ENCODE measurements around the gene C7.
"Not testable (repeated sequence)": the region's sequence is repeated elsewhere in the genome, so short reads cannot be mapped to it uniquely, and the experiment has no call there.

Gene C7

GRCh38 chr5:41010572-41010971, 101.3 kb downstream of the C7 start:
- CTCF ChIA-PET, result no interaction called here
- POLR2A ChIA-PET, result no interaction called here
- TF ChIP-seq ZNF239 (tag by site-specific recombination; IDR thresholded peaks at IDR 0.05) (no peak), ZNF121 (tag by site-specific recombination; IDR thresholded peaks at IDR 0.05) (no peak), KLF1 (tag by site-specific recombination; IDR thresholded peaks at IDR 0.05) (no peak), ZNF843 (tag by site-specific recombination; IDR thresholded peaks at IDR 0.05) (no peak)
- TF ChIP-seq, protein P1, sequence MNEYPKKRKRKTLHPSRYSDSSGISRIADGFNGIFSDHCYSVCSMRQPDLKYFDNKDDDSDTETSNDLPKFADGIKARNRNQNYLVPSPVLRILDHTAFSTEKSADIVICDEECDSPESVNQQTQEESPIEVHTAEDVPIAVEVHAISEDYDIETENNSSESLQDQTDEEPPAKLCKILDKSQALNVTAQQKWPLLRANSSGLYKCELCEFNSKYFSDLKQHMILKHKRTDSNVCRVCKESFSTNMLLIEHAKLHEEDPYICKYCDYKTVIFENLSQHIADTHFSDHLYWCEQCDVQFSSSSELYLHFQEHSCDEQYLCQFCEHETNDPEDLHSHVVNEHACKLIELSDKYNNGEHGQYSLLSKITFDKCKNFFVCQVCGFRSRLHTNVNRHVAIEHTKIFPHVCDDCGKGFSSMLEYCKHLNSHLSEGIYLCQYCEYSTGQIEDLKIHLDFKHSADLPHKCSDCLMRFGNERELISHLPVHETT (tag by site-specific recombination; IDR thresholded peaks at IDR 0.05), result no peak

DNA sequence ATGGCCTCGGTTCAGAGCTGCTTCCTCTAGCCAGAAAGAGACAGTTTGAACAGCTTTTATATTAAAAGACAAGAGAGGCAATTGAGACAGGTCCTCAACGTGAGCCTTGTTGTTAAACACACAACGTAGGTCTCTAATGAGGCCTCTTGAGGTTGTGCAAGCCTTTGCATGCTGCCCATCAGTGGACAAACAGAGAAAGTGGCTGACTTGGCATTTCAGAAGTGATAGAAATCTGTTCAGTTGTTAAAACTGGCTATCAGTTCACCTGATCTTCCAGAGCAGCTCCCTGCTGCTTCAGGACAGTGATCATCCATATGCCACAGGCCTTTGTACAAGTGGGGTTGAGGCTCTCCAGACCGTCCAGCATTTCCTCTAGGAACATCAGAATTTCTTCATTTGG, 103.0 kb downstream of the C7 start:
- no peaks in the 10 kb centered on the region for H3K36me3 ChIP-seq (ENCODE audit: control insufficient read depth in 2 of 2, insufficient read depth in 1 of 2, low read length in 2 of 2)
- no peaks in the 10 kb centered on the region for H3K4me1 ChIP-seq (ENCODE audit: control insufficient read depth, insufficient read depth, low read length)
- ChIA-PET POLR2A (no interaction called here), CTCF (interaction anchor here (0.6 kb wide), 1 partner anchor 1470 kb away, joined by 3 read pairs; no protein-coding TSS in a partner anchor)
- no peak overlapping the region for H3K4me3 ChIP-seq (ENCODE audit: low read depth, low read length)
- TF ChIP-seq KLF8 (tag by site-specific recombination; IDR thresholded peaks at IDR 0.05), result no peak
- TF ChIP-seq ZBTB48 (tag by site-specific recombination; IDR thresholded peaks at IDR 0.05), result no peak
- no peak for TF ChIP-seq INSM2 (tag by site-specific recombination; IDR thresholded peaks at IDR 0.05)
- no peak for TF ChIP-seq ZNF324 (tag by site-specific recombination; IDR thresholded peaks at IDR 0.05)
- TF ChIP-seq TCF7L2 (IDR thresholded peaks at IDR 0.05; ENCODE audit: borderline replicate concordance, low read depth, low read length), result no peak
- no peak for TF ChIP-seq ZNF670 (tag by site-specific recombination; IDR thresholded peaks at IDR 0.05; ENCODE audit: low read depth)
- no peak for TF ChIP-seq GLIS1 (tag by site-specific recombination; IDR thresholded peaks at IDR 0.05)
- TF ChIP-seq ZNF658 (tag by site-specific recombination; IDR thresholded peaks at IDR 0.05), result no peak
- TF ChIP-seq ZNF596 (tag by site-specific recombination; IDR thresholded peaks at IDR 0.05), result no peak
- no peak for TF ChIP-seq ZNF707 (tag by site-specific recombination; IDR thresholded peaks at IDR 0.05)
- no peak for TF ChIP-seq ZBTB17 (tag by site-specific recombination; IDR thresholded peaks at IDR 0.05)
- no peak for TF ChIP-seq FEZF1 (tag by site-specific recombination; IDR thresholded peaks at IDR 0.05)
- TF ChIP-seq ZNF37A (tag by site-specific recombination; IDR thresholded peaks at IDR 0.05), result no peak
- H3K9me3 ChIP-seq (ENCODE audit: control insufficient read depth, insufficient read depth, low read depth, low read length), result no peaks in the 10 kb centered on the region
- H3K27ac ChIP-seq (ENCODE audit: extremely low read depth, low read depth, low read length), result no peak overlapping the region

More at GRCh38 chr5:41010572-41010971, 101.3 kb downstream of the C7 start:
- H3K27ac ChIP-seq (ENCODE audit: extremely low read depth, low read depth, low read length), result no peak overlapping the region
- no peaks in the 10 kb centered on the region for H3K36me3 ChIP-seq (ENCODE audit: control insufficient read depth in 2 of 2, insufficient read depth in 1 of 2, low read length in 2 of 2)
- no peaks in the 10 kb centered on the region for H3K9me3 ChIP-seq (ENCODE audit: control insufficient read depth, insufficient read depth, low read depth, low read length)
- H3K4me3 ChIP-seq (ENCODE audit: low read depth, low read length), result no peak overlapping the region
- no peaks in the 10 kb centered on the region for H3K4me1 ChIP-seq (ENCODE audit: control insufficient read depth, insufficient read depth, low read length)

DNA sequence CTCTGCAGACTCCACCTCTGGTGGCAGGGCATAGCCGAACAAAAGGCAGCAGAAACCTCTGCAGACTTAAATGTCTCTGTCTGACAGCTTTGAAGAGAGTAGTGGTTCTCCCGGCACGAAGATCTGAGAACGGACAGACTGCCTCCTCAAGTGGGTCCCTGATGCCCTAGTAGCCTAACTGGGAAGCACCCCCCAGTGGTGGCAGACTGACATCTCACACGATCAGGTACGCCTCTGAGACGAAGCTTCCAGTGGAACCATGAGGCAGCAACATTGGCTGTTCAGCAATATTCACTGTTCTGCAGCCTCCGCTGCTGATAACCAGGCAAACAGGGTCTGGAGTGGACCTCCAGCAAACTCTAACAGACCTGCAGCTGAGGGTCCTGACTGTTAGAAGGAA, 113.3 kb downstream of the C7 start:
- H3K36me3 ChIP-seq (ENCODE audit: control insufficient read depth in 2 of 2, insufficient read depth in 1 of 2, low read length in 2 of 2); H3K4me3 ChIP-seq (ENCODE audit: low read depth, low read length); H3K27ac ChIP-seq (ENCODE audit: extremely low read depth, low read depth, low read length); H3K4me1 ChIP-seq (ENCODE audit: control insufficient read depth, insufficient read depth, low read length); CTCF ChIA-PET; H3K9me3 ChIP-seq (ENCODE audit: control insufficient read depth, insufficient read depth, low read depth, low read length); POLR2A ChIA-PET: not testable (repeated sequence)
